LNCAP (cell line): ENCODE measurements around the gene CSRNP3.

Experiments used
- CTCF ChIP-seq: fragments of 450-650 bp; IDR thresholded peaks from 2 replicates; pipeline ENCODE4 v1.5.1; 2017; ENCODE audit warnings: mild to moderate bottlenecking

CSRNP3 gene

GRCh38 chr2:165635532-165635931 lies 166.0 kb downstream of the CSRNP3 start:
- no peak for TF ChIP-seq CTCF

- no peak for TF ChIP-seq CTCF
Measured at GRCh38 chr2:165636959-165637358, 167.5 kb downstream of the CSRNP3 start.

- TF ChIP-seq CTCF: no peak
Measured at GRCh38 chr2:165637396-165637795, 167.9 kb downstream of the CSRNP3 start.

- TF ChIP-seq CTCF: no peak
Measured at GRCh38 chr2:165639504-165639903, 170.0 kb downstream of the CSRNP3 start.

GRCh38 chr2:165640247-165640929 lies 170.9 kb downstream of the CSRNP3 start:
- no peak for TF ChIP-seq CTCF

- TF ChIP-seq CTCF: no peak
Measured at GRCh38 chr2:165645930-165646831, 176.7 kb downstream of the CSRNP3 start.

GRCh38 chr2:165647409-165647808 lies 177.9 kb downstream of the CSRNP3 start:
- no peak for TF ChIP-seq CTCF
